GM23248 (cell line): ENCODE data around the gene IFFO2.

Experiments
- EZH2 ChIP-seq: fragments of 200-600 bp; sonication (generic); IDR thresholded peaks from 2 replicates; pipeline ENCODE4 v1.6.1; 2018; ENCODE audit warnings: antibody characterized with exemption, mild to moderate bottlenecking; ENCODE audit not compliant: insufficient read depth, poor library complexity, severe bottlenecking
- EZH2phosphoT487 ChIP-seq: fragments of 200-600 bp; sonication (generic); IDR thresholded peaks from 2 replicates; pipeline ENCODE4 v1.6.1; 2018; ENCODE audit warnings: antibody characterized with exemption, moderate library complexity, mild to moderate bottlenecking, low read depth; ENCODE audit not compliant: insufficient read depth

DNA sequence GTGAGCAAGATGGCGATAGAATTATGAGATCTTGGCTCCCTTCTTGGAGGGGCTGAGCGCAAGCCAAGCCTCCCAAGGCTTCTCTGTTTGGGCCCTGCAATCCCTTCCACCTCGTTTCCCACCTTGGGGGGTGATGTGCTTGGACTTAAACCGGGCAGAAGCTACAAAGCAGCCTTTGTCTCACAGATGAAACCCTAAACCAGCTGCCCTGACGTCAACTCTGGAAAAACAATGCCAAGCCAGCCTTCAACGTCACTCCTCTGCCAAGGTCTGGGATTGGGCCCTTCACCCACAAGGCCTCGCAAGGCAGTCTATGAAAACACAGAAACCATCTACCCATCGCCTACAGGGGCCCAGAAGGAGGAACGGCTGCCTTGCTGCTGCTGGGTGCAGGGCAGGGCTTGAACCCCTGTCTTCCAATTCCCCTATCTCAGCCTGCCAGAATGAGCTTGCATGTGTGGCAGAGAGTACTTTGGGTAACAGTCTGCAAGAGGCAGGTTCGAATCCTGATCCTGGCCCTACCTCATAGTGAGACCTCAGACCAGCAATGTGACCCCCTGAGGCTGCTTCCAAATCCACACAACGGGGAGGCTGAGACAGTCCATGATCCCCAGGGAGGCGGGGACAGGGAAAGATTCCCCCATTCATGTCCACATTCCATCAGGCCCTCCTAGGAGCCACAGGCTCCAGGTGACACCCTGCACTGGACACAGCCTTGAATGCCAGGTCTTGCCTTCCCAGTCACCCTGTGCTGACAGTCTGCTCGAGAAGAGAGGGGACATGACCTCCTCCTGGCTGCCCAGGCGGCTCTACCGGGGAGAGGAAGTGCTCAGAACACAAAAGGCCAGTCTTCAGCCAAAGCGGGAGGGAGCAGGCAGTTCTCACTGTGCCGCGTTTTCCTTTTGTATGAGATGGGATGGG lies 15.0 kb downstream of the IFFO2 start:
- no peak for TF ChIP-seq EZH2
- no peak for TF ChIP-seq EZH2phosphoT487
